Naive thymus-derived CD4-positive, alpha-beta T cell (primary cell): Measurements from ENCODE around the gene FAF1. TPM values are rescaled to one million over a fixed set of nuclear protein-coding genes. Genes with fewer than 3 reads are reported as not detected.

Experiments used
- ATAC-seq: fragments of 150-1000 bp; cut with Tn5 transposase; 2 replicates; pipeline ENCODE4 v1.10.0; 2021; ENCODE audit warnings: mild to moderate bottlenecking, moderate library complexity
- CTCF ChIA-PET: fragments of 350-600 bp; sonication (Branson Sonifier 250); formaldehyde crosslinking; loops from one replicate; lab custom pipeline; 2021; ENCODE audit warnings: antibody characterized with exemption; lab: Charles Lee
- POLR2A ChIA-PET: fragments of 350-600 bp; sonication (Branson Sonifier 250); formaldehyde crosslinking; loops from one replicate; lab custom pipeline; 2021; ENCODE audit warnings: antibody characterized with exemption, inconsistent platforms; lab: Charles Lee
- DNase-seq, 9 donors: peaks; one replicate each; pipeline versions ENCODE4 v3.0.0 to v3.0.0-alpha.2; 2020 to 2022; ENCODE audit warnings: mixed read lengths in 1 of 9
- H3K27ac ChIP-seq: one replicate; pipeline ENCODE4 v1.7.0; 2013; ENCODE audit warnings: mild to moderate bottlenecking, low read depth, low read length, moderate library complexity
- H3K27me3 ChIP-seq, 2 donors: one replicate each; pipeline ENCODE4 v1.7.0; 2013; ENCODE audit warnings: low read length in 2 of 2, mild to moderate bottlenecking in 2 of 2, moderate library complexity in 2 of 2; ENCODE audit not compliant: control insufficient read depth in 2 of 2, insufficient read depth in 2 of 2
- H3K36me3 ChIP-seq, 3 experiments: 1 replicate in 2 of 3; 2 replicates in 1 of 3; pipeline ENCODE4 v1.7.0; 2013; ENCODE audit warnings: low read length in 3 of 3, mild to moderate bottlenecking in 3 of 3, moderate library complexity in 1 of 3; ENCODE audit not compliant: insufficient read depth in 3 of 3, control insufficient read depth in 2 of 3
- H3K4me1 ChIP-seq, 2 donors: one replicate each; pipeline ENCODE4 v1.7.0; 2013; ENCODE audit warnings: low read length in 2 of 2, mild to moderate bottlenecking in 2 of 2, moderate library complexity in 1 of 2; ENCODE audit not compliant: control insufficient read depth in 2 of 2, insufficient read depth in 2 of 2
- H3K4me3 ChIP-seq: 2 replicates; pipeline ENCODE4 v1.7.0; 2013; ENCODE audit warnings: mild to moderate bottlenecking, low read length
- H3K9me3 ChIP-seq, 3 experiments: 1 replicate in 2 of 3; 2 replicates in 1 of 3; pipeline ENCODE4 v1.7.0; 2013; ENCODE audit warnings: low read length in 3 of 3; ENCODE audit not compliant: control insufficient read depth in 2 of 3
- H3K27ac Mint-ChIP-seq, 9 donors: one replicate each; pipeline ENCODE4 v1.8.0; 2020 to 2022; ENCODE audit warnings: mixed read lengths in 9 of 9, mild to moderate bottlenecking in 8 of 9, moderate library complexity in 5 of 9, inconsistent platforms in 2 of 9
- H3K27me3 Mint-ChIP-seq, 5 donors: one replicate each; pipeline ENCODE4 v1.8.0; 2021 to 2022; ENCODE audit warnings: mixed read lengths in 5 of 5, mild to moderate bottlenecking in 1 of 5
- H3K36me3 Mint-ChIP-seq, 5 donors: one replicate each; pipeline ENCODE4 v1.8.0; 2020 to 2022; ENCODE audit warnings: mixed read lengths in 5 of 5, mild to moderate bottlenecking in 3 of 5, inconsistent platforms in 1 of 5
- H3K4me1 Mint-ChIP-seq, 7 donors: one replicate each; pipeline ENCODE4 v1.8.0; 2020 to 2022; ENCODE audit warnings: mixed read lengths in 7 of 7, mild to moderate bottlenecking in 3 of 7, inconsistent platforms in 1 of 7
- H3K4me3 Mint-ChIP-seq, 10 donors: one replicate each; pipeline ENCODE4 v1.8.0; 2020 to 2022; ENCODE audit warnings: mild to moderate bottlenecking in 10 of 10, mixed read lengths in 10 of 10, moderate library complexity in 6 of 10, inconsistent platforms in 2 of 10
- H3K9me3 Mint-ChIP-seq, 11 donors: one replicate each; pipeline ENCODE4 v1.8.0; 2020 to 2022; ENCODE audit warnings: mixed read lengths in 11 of 11, mild to moderate bottlenecking in 4 of 11, inconsistent platforms in 1 of 11, moderate library complexity in 1 of 11
- intact Hi-C, 2 donors: fragments of 100-400 bp; cut with micrococcal nuclease; formaldehyde crosslinking; loops; one replicate each; pipeline ENCODE4 v1.15.1; 2023
- polyA plus RNA-seq, 2 donors: library from polyadenylated mRNA; unstranded; fragments of 300-500 nt; fragmentation: Illumina TruSeq; gene quantifications; one replicate each; pipeline ENCODE4 v1.2.3, GENCODE V29; 2021
- total RNA-seq, 6 experiments: library from RNA in 5 of 6; stranded (reverse) in 5 of 6; gene quantifications; 1 replicate in 5 of 6; 2 replicates in 1 of 6; pipeline ENCODE4 v1.2.3 and lab custom pipeline; 2021 to 2026

FAF1 gene
- total and polyA plus RNA-seq, 7 experiments from 2014 or later, result 36.9 to 66.6 (median 48.5) TPM

- H3K27ac ChIP-seq, result no peak overlapping the region
- H3K36me3 ChIP-seq, result no peaks in the 10 kb centered on the region
- intact Hi-C loops, result loop anchor here in 1 of 2 donors (5.0 kb wide), 1 partner anchor 187 kb away; no protein-coding TSS in a partner anchor
- H3K27me3 ChIP-seq, result peaks cover under 1 to 16% of the 10 kb centered on the region in 2 donors
- Mint-ChIP-seq H3K9me3 (peaks cover 0 to 10% (median 0%) of the 10 kb centered on the region in 11 donors), H3K4me1 (peaks cover 28 to 66% (median 51%) of the 10 kb centered on the region in 7 donors), H3K36me3 (peaks cover 0 to 11% (median 0%) of the 10 kb centered on the region in 5 donors), H3K4me3 (peak overlapping the region; percentile 20 to 79 (median 65)), H3K27ac (peak overlapping the region in 2 of 9 donors; percentile 55 to 84), H3K27me3 (peaks cover 67 to 84% (median 72%) of the 10 kb centered on the region in 5 donors)
- ChIA-PET POLR2A (no interaction called here), CTCF (no interaction called here)
- no peaks in the 10 kb centered on the region for H3K9me3 ChIP-seq
- no peak for ATAC-seq
- no peaks in the 10 kb centered on the region for H3K4me1 ChIP-seq
- H3K4me3 ChIP-seq, result no peak overlapping the region
- DNase-seq, result no peak
Measured at GRCh38 chr1:50419907-50420677, 540.0 kb downstream of the FAF1 start.

- Histone ChIP-seq H3K4me1 (no peaks in the 10 kb centered on the region), H3K9me3 (no peaks in the 10 kb centered on the region), H3K27me3 (peaks cover 0 to 9% of the 10 kb centered on the region in 2 donors), H3K27ac (no peak overlapping the region), H3K4me3 (no peak overlapping the region), H3K36me3 (no peaks in the 10 kb centered on the region)
- intact Hi-C loops, result no loop called here
- ChIA-PET CTCF (no interaction called here), POLR2A (no interaction called here)
- Mint-ChIP-seq H3K27me3 (peaks cover 67 to 84% (median 74%) of the 10 kb centered on the region in 5 donors), H3K4me3 (peak overlapping the region in 9 of 10 donors; percentile 24 to 79 (median 65)), H3K4me1 (peaks cover 23 to 58% (median 45%) of the 10 kb centered on the region in 7 donors), H3K27ac (peak overlapping the region in 2 of 9 donors; percentile 55 to 84), H3K9me3 (peaks cover 0 to 9% (median 3%) of the 10 kb centered on the region in 11 donors), H3K36me3 (peaks cover 0 to 8% (median 0%) of the 10 kb centered on the region in 5 donors)
- peak in 1 of 9 donors; percentile 25 for DNase-seq
- ATAC-seq, result no peak
Measured at GRCh38 chr1:50419192-50419906, 540.7 kb downstream of the FAF1 start.

GRCh38 chr1:50418600-50419109 lies 541.4 kb downstream of the FAF1 start:
- Mint-ChIP-seq H3K4me3 (peak overlapping the region in 4 of 10 donors; percentile 34 to 53 (median 40)), H3K27me3 (peaks cover 67 to 82% (median 72%) of the 10 kb centered on the region in 5 donors), H3K36me3 (peaks cover 0 to 5% (median 0%) of the 10 kb centered on the region in 5 donors), H3K9me3 (peaks cover 0 to 9% (median 5%) of the 10 kb centered on the region in 11 donors), H3K4me1 (peaks cover 20 to 51% (median 39%) of the 10 kb centered on the region in 7 donors), H3K27ac (peak overlapping the region in 1 of 9 donors; percentile 68)
- Histone ChIP-seq H3K4me1 (no peaks in the 10 kb centered on the region), H3K4me3 (no peak overlapping the region), H3K27me3 (peaks cover 0 to 8% of the 10 kb centered on the region in 2 donors), H3K27ac (no peak overlapping the region), H3K9me3 (no peaks in the 10 kb centered on the region), H3K36me3 (no peaks in the 10 kb centered on the region)
- peak in 1 of 9 donors; percentile 23 for DNase-seq
- POLR2A ChIA-PET, result no interaction called here
- intact Hi-C loops, result no loop called here
- CTCF ChIA-PET, result no interaction called here
- no peak for ATAC-seq

GRCh38 chr1:50417946-50418599 lies 542.0 kb downstream of the FAF1 start:
- H3K27ac ChIP-seq, result no peak overlapping the region
- Mint-ChIP-seq H3K9me3 (peaks cover 0 to 10% (median 5%) of the 10 kb centered on the region in 11 donors), H3K4me1 (peaks cover 19 to 46% (median 39%) of the 10 kb centered on the region in 7 donors), H3K4me3 (peak overlapping the region in 7 of 10 donors; percentile 12 to 53 (median 34)), H3K27ac (peak overlapping the region in 1 of 9 donors; percentile 80), H3K36me3 (peaks cover 0 to 5% (median 0%) of the 10 kb centered on the region in 5 donors), H3K27me3 (peaks cover 69 to 82% (median 74%) of the 10 kb centered on the region in 5 donors)
- intact Hi-C loops, result no loop called here
- DNase-seq (no peak), ATAC-seq (no peak)
- ChIA-PET POLR2A (no interaction called here), CTCF (no interaction called here)
- peaks cover 0 to under 1% (median 0%) of the 10 kb centered on the region in 3 experiments for H3K9me3 ChIP-seq
- no peak overlapping the region for H3K4me3 ChIP-seq
- H3K4me1 ChIP-seq, result no peaks in the 10 kb centered on the region
- H3K36me3 ChIP-seq, result no peaks in the 10 kb centered on the region
- H3K27me3 ChIP-seq, result peaks cover 0 to 8% of the 10 kb centered on the region in 2 donors

- ChIA-PET POLR2A (no interaction called here), CTCF (no interaction called here)
- Histone ChIP-seq H3K4me1 (no peaks in the 10 kb centered on the region), H3K36me3 (no peaks in the 10 kb centered on the region), H3K27ac (no peak overlapping the region), H3K27me3 (peaks cover 0 to 7% of the 10 kb centered on the region in 2 donors), H3K9me3 (peaks cover 0 to 4% (median 0%) of the 10 kb centered on the region in 3 experiments), H3K4me3 (no peak overlapping the region)
- Mint-ChIP-seq H3K4me1 (peaks cover 15 to 40% (median 34%) of the 10 kb centered on the region in 7 donors), H3K9me3 (peaks cover 0 to 14% (median 6%) of the 10 kb centered on the region in 11 donors), H3K27ac (peak overlapping the region in 1 of 9 donors; percentile 80), H3K36me3 (peaks cover 0 to 5% (median 0%) of the 10 kb centered on the region in 5 donors), H3K27me3 (peaks cover 69 to 80% (median 74%) of the 10 kb centered on the region in 5 donors), H3K4me3 (peak overlapping the region in 6 of 10 donors; percentile 17 to 53 (median 34))
- DNase-seq, result no peak
- intact Hi-C loops, result no loop called here
- no peak for ATAC-seq
Measured at GRCh38 chr1:50417507-50417906, 542.6 kb downstream of the FAF1 start.
